Stomach smooth muscle (tissue), 2 donors: ENCODE measurements around the gene APOB.

ENCODE experiments used
- H3K27ac ChIP-seq: one replicate; pipeline ENCODE4 v1.7.0; 2013; ENCODE audit warnings: mild to moderate bottlenecking, low read length, inconsistent platforms
- H3K27me3 ChIP-seq, 2 donors: one replicate each; pipeline ENCODE4 v1.7.0; 2013; ENCODE audit warnings: low read length in 2 of 2; ENCODE audit not compliant: insufficient read depth in 2 of 2, control insufficient read depth in 1 of 2
- H3K36me3 ChIP-seq, 2 donors: one replicate each; pipeline ENCODE4 v1.7.0; 2013; ENCODE audit warnings: low read length in 2 of 2; ENCODE audit not compliant: control insufficient read depth in 2 of 2, insufficient read depth in 2 of 2
- H3K4me1 ChIP-seq: one replicate; pipeline ENCODE4 v1.7.0; 2013; ENCODE audit warnings: low read length; ENCODE audit not compliant: control insufficient read depth, insufficient read depth
- H3K4me3 ChIP-seq, 2 donors: one replicate each; pipeline ENCODE4 v1.7.0; 2013; ENCODE audit warnings: low read length in 2 of 2
- H3K9ac ChIP-seq, 2 donors: one replicate each; pipeline ENCODE4 v1.7.0; 2013; ENCODE audit warnings: low read length in 2 of 2, mild to moderate bottlenecking in 1 of 2
- H3K9me3 ChIP-seq, 2 donors: one replicate each; pipeline ENCODE4 v1.7.0; 2013; ENCODE audit warnings: low read length in 2 of 2; ENCODE audit not compliant: control insufficient read depth in 2 of 2
- donor health status: healthy.
- donor health status: Pancreatic carcinoma.

APOB gene

DNA sequence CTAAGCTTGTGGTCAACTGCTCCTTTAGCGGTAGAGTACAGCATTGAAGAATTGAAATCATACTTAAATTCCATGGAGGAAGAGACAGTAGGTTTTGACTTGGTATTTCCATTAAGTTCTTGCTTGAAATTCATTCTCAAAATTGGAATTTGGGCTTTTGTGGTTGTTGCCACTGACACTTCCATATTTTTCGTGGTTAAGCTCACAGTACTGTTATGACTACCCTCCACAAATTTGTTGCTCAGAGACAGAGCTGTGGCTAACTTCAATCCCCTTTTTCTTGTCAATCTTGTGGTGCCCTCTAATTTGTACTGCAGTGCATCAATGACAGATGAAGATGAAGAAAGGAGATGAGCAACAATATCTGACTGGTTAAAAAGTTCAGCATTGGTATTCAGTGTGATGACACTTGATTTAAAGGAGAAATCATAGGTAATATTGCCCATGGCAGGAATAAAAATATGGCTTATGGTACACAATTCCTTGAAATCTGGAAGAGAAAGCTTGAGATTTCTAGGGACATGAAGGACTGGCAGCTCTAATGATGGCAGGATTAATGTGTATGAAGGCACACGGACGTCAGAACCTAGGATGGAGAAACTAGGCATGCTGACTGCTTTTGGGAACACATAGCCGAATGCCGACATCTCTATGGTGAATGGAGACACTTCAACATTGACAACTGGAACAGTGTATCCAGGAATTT is 37.3 kb downstream of the APOB start:
- Histone ChIP-seq H3K4me3 (no peak overlapping the region), H3K4me1 (no peaks in the 10 kb centered on the region), H3K27ac (no peak overlapping the region), H3K27me3 (no peaks in the 10 kb centered on the region), H3K9me3 (peaks cover 0 to 7% of the 10 kb centered on the region in 2 donors), H3K36me3 (no peaks in the 10 kb centered on the region), H3K9ac (no peak overlapping the region)

DNA sequence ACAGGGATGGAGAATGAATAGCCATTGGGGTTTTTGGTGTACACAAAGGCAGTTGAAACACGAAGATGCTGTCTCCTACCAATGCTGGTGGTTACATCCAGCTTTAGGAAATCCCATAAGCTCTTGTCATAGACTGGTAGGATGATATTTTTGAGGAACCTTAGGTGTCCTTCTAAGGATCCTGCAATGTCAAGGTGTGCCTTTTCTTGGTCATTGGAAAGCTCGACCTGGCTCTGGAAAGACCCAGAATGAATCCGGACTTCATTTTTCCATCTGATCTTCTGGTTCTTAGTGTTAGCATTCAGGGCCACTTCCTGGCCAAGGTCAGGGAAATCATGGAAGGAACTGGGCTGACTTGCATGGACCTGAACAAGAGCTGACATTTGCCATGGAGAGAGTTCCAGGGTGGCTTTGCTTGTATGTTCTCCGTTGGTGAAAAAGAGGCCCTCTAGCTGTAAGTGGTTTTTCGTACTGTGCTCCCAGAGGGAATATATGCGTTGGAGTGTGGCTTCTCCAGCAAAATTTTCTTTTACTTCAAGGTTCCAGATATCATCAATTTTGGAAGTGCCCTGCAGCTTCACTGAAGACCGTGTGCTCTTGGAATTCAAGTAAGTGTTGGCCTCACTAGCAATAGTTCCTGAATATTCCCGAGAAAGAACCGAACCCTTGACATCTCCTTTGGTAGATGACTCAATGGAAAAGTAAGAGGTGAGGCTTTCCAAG is 38.0 kb downstream of the APOB start:
- Histone ChIP-seq H3K27ac (no peak overlapping the region), H3K27me3 (no peaks in the 10 kb centered on the region), H3K4me1 (no peaks in the 10 kb centered on the region), H3K9me3 (peaks cover 0 to 5% of the 10 kb centered on the region in 2 donors), H3K4me3 (no peak overlapping the region), H3K36me3 (no peaks in the 10 kb centered on the region), H3K9ac (no peak overlapping the region)

DNA sequence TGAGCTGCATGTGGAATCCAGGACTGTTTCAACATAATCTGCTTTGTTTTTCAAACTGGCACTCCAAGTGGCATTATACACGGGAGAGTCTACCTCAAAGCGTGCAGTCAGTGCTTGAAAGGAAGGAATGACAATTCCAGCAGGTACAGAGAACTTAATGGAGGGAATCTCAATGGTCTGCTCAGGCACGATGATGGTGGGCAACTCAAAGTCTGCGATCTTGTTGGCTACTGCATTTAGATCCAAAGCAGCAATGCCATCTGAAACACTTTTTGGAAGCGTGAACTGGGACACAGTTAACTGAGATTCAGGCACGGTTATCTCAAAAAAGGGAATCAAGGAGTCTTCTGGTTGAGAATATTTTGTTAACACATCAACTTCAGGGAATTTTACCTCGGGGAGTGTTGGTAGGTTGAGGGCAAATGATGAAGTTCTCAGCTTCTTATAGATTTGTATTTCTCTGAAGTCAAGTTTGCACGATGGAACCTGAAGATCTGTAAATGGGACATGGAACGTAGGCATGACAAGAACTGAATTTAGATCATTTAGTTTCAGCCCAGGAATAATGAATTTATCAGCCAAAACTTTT is 38.7 kb downstream of the APOB start:
- Histone ChIP-seq H3K4me1 (no peaks in the 10 kb centered on the region), H3K27me3 (no peaks in the 10 kb centered on the region), H3K4me3 (no peak overlapping the region), H3K9ac (no peak overlapping the region), H3K9me3 (peaks cover 0 to 5% of the 10 kb centered on the region in 2 donors), H3K36me3 (no peaks in the 10 kb centered on the region), H3K27ac (no peak overlapping the region)

DNA sequence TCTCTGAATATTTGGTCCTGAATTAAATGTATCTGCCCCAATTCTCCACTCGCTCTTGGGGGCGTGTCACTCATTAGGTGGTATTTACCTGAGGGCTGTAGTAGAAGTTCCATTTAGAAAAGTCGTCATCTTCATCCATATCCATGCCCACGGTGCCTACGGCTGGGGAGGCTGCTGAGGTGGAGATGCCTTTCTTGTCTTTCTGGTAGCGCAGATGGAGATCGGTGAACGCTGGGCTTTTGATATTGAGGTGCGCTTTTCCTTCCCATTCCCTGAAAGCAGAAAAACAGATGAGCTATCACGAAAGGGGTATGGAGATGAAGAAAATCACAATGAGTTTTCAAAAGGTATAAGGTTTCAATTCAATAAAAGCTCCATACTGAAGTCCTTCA is 39.7 kb downstream of the APOB start:
- no peaks in the 10 kb centered on the region for H3K36me3 ChIP-seq

DNA sequence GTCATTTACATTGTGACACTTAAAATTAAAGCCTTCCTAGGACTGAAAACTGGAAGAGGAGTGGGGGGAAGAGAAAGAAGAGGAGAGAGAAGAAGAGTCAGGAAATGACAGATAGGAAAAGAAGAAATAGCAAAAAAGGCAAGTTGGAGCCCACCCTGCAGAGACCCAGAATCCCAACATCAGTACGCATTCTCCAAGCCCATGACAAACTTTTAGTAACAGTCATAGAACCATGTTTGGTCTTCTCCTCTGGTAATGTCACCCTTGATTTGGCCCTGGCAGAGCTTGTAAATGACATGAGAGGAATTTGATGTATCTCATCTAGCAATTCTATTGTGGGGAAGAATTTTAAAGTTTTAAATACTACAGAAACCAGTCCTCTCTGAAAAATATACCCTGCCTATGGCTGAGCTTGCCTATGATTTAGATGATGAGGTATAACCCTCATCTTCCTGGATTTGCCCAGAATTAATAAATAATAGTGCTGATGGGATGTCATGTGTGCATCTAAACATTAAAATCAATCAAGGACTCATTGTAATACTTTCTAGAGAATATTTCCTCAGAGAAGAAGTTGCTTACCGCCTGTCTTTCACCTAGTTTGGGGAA is 40.2 kb downstream of the APOB start:
- Histone ChIP-seq H3K4me1 (no peaks in the 10 kb centered on the region), H3K9me3 (no peaks in the 10 kb centered on the region), H3K36me3 (no peaks in the 10 kb centered on the region), H3K9ac (no peak overlapping the region), H3K27ac (no peak overlapping the region), H3K4me3 (no peak overlapping the region), H3K27me3 (no peaks in the 10 kb centered on the region)

More for the DNA sequence above, 39.7 kb downstream of the APOB start:
- Histone ChIP-seq H3K4me3 (no peak overlapping the region), H3K9ac (no peak overlapping the region), H3K9me3 (peaks cover 0 to 4% of the 10 kb centered on the region in 2 donors), H3K27me3 (no peaks in the 10 kb centered on the region), H3K27ac (no peak overlapping the region), H3K4me1 (no peaks in the 10 kb centered on the region)

DNA sequence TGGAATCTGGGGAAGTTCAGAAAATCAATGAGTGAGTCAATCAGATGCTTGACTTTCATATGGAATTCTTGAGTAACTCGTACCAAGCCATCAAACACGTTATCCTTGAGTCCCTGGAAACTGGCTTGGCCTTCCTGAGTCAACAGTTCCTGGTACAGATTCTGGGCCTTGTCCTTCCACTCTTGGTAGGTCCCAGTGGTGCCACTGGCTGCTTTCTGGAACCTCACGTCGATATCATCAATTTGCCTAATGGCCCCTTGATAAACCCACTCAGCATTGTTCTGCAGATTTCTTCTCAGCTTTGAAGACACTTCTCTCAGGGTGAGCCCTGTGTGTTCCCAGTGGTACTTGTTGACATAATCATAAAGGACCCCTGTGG is 41.1 kb downstream of the APOB start:
- Histone ChIP-seq H3K9me3 (no peaks in the 10 kb centered on the region), H3K27me3 (no peaks in the 10 kb centered on the region), H3K4me3 (no peak overlapping the region), H3K27ac (no peak overlapping the region), H3K9ac (no peak overlapping the region), H3K36me3 (no peaks in the 10 kb centered on the region), H3K4me1 (no peaks in the 10 kb centered on the region)

DNA sequence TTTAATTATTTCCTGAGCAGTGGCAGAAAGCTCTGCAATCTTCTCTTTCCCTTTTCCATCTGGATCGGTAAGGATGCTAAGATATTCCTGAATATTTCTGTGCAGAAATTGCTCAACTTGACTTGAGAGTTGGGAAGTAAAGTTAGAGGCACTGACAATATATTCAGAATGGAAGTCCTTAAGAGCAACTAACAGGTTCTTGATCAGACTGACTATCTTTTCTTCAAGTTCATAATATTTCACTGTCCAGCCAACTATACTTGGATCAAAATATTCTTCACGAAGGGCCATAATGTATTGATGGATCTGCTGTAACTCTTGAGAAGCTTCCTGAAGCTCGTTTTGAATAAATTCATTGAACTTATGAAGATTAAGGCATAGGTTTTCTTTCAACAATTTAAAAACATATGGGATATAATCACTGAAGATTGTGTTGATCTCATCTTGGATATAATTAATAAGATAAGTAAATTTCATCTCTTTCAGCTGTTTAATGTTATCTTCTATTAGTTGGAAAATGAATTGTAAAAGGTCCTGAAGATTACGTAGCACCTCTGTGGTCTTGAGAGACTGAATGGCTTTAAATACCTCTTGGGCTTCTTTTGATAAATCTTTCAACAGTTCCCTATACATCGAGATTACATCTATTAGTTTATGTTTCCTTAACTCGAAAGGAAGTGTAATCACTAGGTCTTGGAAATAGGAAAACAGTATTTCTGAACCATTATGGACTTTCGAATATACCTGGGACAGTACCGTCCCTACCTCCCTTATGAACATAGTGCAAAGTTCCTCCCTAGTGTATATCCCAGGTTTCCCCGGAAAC is 41.7 kb downstream of the APOB start:
- H3K27ac ChIP-seq, result no peak overlapping the region
- H3K9ac ChIP-seq, result no peak overlapping the region
- no peaks in the 10 kb centered on the region for H3K4me1 ChIP-seq
- H3K9me3 ChIP-seq, result no peaks in the 10 kb centered on the region
- no peaks in the 10 kb centered on the region for H3K27me3 ChIP-seq
- no peak overlapping the region for H3K4me3 ChIP-seq
- no peaks in the 10 kb centered on the region for H3K36me3 ChIP-seq

DNA sequence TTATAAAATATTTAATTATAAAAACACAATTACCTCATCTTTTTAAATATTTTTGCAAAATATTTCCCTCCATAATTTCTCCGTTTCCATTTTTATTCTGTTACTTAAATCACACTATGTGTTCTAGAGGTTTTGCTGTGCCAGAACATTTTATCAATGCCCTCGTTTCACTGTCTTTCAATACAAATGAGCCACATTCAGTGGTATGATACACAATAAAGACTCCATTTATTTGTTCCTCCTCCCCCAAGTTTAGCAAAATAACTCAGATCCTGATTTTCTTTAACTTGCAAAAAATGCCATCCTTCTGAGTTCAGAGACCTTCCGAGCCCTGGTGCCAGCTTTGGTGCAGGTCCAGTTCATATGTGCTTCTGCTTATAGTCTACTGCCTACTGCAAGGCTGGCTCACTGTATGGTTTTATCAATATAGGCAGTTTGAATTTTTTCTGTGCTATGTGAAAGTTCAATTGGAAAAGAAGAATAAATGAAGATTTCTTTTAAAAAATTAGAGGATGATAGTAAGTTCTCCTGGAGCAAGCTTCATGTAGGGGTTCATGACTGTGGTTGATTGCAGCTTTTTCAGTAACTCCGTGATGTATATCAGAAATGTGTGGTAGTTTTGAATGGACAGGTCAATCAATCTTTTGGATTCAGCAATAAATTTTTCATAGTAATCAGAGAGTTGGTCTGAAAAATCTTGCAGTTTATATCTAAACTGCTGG is 42.5 kb downstream of the APOB start:
- no peaks in the 10 kb centered on the region for H3K9me3 ChIP-seq
- H3K27ac ChIP-seq, result no peak overlapping the region
- no peaks in the 10 kb centered on the region for H3K36me3 ChIP-seq
- no peak overlapping the region for H3K4me3 ChIP-seq
- H3K4me1 ChIP-seq, result no peaks in the 10 kb centered on the region
- no peaks in the 10 kb centered on the region for H3K27me3 ChIP-seq
- H3K9ac ChIP-seq, result no peak overlapping the region

DNA sequence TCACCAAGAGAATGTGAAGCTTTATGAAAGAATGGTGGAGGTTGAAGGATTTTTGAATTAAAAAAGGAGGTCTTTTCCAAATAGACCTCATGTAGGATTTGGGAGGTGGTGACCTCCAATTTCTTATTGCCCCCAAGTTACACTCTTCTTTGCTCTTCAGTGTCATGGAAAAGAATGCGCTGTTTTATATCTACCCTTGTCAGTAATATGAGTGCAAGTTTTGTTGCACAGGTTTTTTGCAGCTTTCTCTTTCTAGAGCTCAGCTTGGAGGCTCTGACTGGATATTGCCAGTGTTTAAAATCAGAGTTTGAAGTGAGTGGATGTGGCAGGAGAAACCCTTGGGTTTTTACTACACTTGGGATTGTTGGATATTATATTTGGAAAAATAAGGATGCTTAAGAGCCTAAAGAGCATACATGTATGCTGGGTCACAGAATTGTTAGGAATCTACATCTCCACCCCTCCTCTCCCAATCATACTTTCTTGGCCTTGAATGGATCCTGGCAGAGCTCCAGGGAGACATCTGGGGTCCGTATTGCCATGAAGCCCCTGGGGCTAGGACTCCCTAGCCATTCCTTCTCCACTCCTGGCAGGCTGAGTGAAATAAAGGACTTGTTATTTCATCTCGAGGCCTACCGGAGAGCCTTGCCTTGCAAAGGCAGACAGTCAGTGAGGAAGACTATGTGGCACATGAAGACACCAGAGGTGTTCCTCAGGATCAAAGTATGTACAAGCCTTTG is 43.8 kb downstream of the APOB start:
- Histone ChIP-seq H3K27ac (no peak overlapping the region), H3K9me3 (no peaks in the 10 kb centered on the region), H3K4me1 (no peaks in the 10 kb centered on the region), H3K27me3 (no peaks in the 10 kb centered on the region), H3K9ac (no peak overlapping the region), H3K4me3 (no peak overlapping the region), H3K36me3 (no peaks in the 10 kb centered on the region)
